HG03521 (cell line): ENCODE data around the gene ATOH8.

Experiments
- ATAC-seq: cut with Tn5 transposase; IDR thresholded peaks from one replicate; pipeline ENCODE4 v1.9.1; 2021; ENCODE audit warnings: mild to moderate bottlenecking, moderate library complexity; ENCODE audit not compliant: unreplicated experiment

The ATOH8 gene

DNA sequence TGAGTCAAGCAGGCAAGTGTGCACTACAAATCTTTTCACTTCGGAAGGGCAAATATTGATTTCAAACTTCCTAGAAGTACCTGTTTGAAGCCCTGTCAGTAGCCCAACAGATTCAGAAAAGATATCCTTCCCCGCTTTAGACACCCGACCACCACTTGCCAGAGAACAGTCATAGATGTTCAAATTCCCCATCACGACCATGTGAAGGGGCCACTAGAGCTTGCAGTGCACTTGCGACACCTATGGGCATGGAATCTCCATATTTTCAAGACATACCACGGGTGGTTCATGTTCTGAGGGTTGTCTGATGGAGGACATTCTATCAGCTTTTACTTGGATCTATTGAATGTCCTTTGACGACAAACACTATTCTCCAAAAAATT is 35.8 kb upstream of the ATOH8 start:
- ATAC-seq, result no peak

DNA sequence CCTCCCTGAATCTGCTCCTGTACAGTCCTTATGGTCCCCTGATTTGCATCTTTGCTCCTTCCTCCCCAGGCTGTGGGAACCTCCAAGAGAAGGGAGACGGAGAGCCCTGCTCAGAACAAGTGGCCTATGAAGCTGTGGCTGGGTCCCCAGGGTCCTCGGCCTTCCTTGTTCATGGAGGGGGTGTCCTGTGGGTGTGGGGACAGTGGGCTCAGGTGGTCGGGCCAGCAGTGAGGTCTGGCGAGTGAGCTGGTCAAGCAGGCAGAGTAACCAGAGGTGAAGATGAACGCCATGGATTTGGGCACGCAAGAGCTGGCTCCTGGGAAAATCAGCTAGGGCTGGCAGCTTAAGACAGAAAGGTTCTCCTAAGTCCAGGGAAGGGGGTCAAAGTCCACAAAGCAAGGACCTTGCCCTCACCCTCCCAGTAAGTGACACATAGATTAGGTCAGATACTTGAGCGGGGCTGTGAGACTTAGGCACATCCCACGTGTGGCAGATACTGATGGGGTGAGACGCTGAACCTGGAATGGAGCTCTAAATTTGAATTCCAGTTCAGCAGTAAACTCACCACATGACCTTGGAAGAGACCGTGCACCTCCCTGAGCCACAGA is 34.8 kb upstream of the ATOH8 start:
- ATAC-seq, result no peak

DNA sequence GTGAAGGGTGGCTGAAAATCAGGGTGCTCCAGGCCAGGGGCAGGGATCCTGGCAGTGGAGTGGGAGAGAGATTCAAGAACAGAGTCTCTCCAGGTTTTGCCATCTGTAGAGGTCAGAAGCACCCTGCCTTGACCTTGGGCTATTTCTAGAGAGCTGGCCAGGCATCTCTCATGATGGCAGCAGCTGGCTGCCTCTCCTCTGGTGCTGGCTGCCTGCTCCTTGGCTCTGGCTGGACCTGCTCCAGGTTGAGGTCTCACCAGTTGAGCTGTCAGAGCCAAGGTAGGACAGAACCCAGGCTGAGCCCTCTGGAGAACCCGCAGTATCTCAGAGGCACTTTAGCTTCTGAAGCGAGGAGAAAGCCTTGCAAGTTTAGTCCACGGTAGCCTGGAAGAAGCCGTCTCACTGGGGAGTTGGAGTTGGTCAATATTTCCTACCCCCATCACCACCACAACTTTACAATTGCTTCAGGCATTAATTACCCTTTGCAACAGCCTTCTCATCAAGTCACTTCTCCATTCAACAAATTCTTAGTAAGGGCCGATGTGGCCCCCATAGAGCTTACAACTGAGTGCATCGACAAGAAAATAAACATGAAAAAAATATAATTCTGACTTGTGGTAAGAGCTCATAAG is 34.1 kb upstream of the ATOH8 start:
- ATAC-seq, result no peak

DNA sequence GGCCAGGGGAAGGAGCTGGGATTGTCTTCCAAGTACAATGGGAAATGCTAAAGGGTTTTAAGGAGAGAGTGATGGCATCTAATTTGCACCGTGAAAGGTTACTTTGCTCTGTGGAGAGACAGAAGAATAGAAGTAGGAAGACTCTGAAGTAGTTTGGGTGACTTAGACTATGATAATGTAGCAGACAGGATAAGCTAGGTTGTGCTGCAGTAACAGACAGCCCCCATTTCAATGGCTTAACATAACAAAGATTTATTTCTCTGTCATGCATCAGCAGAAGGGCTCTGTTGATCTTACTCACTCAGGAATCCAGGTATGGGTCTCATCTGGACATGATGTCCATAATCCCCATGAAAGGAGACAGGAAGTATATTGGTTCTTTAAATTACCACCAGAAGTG is 33.3 kb upstream of the ATOH8 start:
- no peak for ATAC-seq

DNA sequence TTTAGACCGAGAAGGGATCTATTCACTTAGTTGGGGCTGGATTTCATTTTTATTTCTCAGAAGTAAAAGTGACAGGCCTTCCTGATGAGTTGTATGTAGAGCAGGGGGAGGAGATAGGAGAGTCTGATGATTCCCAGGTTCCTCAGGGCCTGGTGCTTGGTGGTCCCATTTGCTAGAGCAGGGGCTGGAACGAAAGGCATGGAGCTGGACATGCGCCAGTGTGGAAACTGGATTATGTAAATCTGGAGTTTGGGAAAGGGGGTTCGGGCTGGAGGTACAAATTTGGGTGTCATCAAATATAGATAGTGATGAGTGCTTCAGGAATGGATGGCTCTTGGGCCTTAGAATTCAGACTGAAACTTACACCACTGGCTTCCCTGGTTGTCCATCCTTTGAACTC is 32.1 kb upstream of the ATOH8 start:
- no peak for ATAC-seq

DNA sequence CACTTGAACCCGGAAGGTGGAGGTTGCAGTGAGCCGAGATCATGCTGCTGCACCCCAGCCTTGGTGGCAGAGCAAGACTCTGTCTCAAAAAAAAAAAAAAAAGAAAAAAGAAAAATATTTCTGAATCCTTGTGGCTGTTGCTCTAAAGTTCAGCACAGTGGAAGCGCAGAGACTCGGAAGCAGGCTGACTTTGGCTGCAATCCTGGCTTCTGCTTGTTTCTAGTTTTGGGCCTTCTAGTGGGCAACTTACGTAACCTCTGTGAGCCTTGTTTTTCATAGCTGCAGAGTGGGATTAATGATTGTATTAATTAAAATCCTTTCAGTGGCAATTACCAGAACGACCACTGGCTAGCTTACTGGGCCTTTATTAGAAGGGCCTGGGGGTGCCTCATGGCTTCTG is 31.3 kb upstream of the ATOH8 start:
- no peak for ATAC-seq

DNA sequence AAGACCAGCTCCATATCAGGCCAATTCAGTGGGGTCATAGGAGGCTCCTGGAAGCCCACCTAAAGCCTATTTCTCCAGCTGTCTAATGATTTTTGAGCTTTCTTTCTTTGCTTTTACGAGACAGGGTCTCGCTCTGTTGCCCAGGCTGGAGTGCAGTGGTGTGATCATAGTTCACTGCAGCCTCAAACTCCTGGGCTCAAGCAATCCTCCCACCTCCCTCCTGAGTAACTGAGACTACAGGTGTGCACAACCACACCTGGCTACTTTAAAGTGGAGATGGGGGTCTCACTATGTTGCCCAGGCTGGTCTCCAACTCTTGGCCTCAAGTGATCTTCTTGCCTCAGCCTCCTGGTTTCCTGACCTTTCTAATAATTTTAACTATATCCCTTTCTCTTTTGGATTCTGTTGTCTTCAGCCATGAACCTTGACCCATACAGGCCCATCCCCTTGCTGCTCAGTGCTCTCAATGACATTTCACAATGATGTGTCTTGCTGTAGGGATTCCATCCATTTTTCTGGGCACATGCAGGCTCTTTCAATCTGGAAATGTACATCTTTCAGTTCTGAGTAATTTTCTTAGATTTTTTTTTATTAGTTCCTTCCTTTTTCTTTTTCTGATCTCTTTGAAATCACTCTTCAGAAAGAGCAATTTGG is 30.0 kb upstream of the ATOH8 start:
- ATAC-seq, result no peak

DNA sequence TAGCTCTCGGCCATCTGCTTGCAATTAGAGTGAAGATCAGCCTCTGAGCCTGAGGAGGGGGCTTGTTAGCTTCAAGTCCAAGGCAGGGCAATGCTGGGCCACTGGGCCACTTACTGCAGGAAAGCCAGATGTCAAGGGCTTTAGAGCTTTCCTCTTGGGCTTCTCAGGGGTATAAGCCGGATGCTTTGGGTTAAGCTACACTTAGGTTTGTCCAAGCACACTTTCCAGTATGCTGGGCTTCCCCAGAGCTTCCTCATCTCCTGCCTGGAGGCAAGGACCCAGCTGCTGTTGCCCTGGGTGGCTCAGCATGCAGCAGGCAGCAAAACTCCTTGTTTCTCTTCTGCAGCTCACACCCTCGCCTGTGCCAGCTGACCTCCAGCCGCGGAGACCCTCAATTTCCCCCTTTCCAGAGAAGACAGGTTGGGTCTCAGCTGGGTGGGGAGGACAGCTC is 29.0 kb upstream of the ATOH8 start:
- no peak for ATAC-seq

DNA sequence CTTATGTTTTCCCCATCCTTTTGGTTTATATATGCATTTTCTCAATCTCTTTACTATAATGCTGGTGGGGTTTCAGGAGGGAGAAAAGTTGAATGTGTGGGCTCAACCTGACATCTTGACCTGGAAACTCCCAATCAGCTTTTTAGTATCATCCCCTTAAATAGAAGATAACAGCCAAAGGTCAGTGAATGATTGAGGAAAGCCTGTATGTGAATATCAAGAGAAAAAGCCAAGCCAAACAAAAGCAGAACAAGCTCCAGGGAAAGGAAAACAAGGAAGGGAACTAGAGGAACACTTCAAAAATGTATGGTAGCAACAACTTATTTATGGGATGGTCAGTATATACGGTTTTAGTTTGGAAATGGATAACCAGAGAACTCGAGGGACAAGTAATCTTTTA is 28.3 kb upstream of the ATOH8 start:
- ATAC-seq, result no peak

DNA sequence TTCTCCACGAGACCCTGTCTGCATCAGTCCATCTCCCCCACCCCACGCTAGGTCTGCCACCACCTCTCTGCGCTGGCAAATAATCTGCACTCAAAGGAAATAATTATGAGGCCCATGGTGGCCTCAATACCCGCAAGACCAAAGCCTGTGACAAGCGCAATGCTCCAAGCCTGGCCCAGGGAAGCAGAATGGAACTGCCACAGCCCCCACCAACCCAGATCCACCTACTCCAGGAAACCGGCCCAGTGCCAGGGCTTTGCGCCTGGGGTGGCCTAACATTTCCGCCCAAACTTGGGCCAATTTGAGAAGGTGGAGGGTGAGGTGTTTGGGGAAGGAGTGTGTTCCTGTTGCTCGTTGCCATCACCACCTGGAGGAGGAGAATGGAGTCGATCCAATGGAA is 26.0 kb upstream of the ATOH8 start:
- ATAC-seq, result no peak

DNA sequence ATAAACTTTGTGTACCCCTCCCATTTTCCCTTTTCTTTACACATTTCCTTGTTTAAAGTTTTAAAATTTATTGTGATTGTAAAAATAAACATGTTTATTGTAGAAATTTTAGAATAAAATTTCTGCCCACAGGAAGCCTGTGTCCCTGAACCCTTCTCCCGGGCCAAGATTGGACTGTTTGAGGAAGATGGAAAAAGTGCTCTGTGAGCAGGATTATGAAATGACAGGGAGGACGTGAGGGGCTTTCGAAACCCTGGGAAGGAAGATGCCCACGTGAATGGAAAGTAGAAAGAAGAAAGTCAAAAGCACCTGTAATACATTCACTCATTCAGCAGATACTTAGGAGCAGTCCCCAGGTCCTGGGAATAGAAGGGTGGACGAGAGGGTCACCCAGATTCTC is 25.4 kb upstream of the ATOH8 start:
- ATAC-seq, result no peak

DNA sequence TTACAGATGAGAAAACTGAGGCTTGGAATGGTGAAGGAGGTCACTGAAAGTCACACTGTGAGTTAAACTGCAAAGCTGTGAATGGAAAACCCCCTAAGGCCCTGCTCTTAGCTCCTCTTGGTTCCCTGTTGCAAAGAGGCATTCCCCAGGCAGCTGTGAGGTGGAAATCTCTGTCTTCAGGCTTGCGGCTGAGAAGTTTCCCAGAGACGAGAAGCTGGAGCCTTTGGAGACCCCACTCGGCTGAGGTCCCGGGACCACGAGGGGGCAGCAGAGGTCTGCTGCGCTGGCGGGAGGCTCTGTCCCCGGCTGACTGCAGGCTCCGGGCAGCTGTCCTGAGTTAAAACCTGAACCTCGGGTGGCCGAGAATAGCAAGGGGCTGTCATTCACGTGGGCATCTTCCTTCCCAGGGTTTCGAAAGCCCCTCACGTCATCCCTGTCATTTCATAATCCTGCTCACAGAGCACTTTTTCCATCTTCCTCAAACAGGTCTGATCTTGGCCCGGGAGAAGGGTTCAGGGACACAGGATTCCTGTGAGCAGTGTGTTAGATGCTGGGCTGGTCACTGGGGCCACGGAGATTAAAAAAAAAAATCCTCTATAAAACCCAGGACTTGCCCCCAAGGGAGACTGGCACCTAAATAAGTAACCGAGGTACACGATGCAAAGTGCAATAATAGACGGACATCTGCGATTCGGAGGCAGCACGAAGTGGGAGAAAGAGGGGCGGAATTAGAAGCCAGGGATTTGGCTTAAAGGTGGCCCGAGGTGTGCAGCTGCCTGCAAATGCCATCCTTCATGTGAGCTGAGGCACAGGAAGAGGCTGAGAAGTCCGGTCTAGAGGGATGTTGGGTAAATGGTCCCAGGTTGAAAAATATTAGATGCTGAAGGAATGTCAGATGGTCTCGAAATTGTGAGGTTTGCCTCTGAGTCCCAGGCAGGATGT is 24.6 kb upstream of the ATOH8 start:
- peak; percentile 54 for ATAC-seq

DNA sequence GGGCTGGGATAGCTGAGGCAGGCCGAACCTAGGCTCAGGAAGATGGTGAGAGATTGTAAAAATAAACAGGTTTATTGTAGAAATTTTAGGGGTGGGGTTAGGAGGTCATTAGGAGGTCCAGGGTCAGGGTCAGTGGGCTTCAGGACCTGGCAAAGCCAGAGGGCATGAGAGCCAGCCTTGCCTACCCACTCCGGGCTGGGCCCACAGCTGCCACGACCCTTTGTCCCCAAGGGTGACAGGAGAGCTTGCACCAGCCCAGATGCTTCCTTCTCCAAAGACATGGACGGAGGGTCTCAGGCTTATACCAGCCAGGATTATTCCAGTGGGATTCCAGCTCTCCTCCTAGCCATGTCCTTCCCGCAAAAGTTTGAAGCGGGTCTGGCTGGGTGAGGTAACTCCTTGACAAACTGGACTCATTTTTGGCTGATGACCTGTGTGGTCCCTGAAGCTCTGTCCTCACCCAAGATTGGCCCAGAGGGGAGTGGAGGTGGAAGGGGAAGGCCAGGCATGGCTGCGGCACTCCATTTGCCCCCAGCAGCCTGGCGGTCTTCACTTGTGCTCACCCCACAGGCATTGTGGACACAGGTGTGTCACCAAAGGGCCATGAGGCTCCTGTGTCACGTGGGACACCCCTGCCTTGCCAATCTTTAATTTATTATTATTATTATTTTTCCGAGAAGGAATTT is 23.8 kb upstream of the ATOH8 start:
- ATAC-seq, result no peak

DNA sequence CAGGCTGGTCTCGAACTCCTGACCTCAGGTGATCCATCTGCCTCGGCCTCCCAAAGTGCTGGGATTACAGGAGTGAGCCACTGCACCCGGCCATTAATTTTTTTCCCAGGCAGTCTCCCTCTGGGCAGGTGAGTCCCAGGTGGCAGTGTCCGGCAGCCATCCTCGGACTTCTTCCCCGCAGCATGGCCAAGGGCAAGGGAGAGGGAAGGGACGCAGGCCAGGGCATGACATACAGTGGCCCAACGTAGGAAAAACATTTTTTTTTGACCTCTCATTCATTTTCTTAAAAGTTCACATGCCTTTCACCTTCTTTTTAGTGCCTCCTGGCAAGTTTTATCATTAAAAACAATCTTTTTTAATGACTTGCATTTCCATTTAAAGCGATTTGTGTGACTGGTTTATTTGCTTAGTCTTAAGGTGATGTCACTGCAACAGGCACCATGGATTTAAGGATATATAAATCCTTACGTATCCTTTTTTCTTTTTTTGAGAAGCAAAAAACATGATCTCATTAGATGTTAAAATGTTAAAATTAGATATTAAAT is 23.0 kb upstream of the ATOH8 start:
- ATAC-seq, result no peak

DNA sequence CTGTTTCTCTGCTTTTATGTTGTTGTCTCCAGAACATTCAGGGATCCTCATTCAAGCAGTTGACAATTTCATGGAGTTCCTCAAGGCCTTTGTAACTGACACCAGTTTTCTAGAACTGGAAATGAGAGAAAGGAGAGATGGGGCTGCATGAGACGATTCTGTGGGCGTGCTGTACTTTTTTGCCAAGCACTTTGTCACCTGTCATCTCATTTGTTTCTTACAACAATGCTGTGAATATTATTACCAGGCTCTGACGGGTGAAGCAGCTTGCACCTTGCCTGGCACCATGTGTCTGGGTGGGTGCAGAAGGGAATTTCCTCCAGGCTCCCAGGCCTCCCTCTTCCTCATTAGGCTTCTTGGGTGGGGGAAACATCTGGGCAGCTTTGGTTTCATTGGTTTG is 22.2 kb upstream of the ATOH8 start:
- ATAC-seq, result no peak

DNA sequence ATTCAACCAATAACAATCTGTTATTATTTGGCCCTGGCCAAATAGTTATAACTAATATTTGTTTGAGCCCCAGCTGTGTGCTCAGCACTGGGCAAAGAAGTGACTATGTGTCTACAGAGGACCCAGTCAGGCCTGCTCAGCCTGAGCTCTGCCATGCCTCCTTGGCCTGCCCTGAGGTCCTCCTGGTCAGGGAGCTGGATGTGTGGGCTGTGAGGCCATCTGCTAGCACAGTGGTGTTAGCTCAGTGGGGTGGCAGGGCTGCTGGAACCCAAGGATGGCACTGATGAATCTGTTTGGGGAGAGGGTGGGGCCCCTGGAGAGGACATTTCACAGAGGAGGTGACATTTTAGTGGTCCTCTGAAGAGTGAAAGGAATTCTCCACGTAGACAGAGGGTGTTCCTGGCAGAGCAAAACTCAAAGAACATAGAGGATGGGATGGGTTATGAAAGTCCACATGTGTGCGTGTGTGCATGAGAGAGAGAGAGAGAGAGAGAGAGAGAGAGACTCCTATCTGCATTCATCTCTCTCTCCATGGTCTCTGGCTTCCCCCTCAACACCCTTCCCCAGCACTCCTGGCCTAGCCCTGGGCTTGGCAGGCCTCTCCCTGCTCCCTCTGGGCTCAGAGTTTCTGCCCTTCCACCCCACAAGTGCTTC is 21.2 kb upstream of the ATOH8 start:
- ATAC-seq, result no peak

DNA sequence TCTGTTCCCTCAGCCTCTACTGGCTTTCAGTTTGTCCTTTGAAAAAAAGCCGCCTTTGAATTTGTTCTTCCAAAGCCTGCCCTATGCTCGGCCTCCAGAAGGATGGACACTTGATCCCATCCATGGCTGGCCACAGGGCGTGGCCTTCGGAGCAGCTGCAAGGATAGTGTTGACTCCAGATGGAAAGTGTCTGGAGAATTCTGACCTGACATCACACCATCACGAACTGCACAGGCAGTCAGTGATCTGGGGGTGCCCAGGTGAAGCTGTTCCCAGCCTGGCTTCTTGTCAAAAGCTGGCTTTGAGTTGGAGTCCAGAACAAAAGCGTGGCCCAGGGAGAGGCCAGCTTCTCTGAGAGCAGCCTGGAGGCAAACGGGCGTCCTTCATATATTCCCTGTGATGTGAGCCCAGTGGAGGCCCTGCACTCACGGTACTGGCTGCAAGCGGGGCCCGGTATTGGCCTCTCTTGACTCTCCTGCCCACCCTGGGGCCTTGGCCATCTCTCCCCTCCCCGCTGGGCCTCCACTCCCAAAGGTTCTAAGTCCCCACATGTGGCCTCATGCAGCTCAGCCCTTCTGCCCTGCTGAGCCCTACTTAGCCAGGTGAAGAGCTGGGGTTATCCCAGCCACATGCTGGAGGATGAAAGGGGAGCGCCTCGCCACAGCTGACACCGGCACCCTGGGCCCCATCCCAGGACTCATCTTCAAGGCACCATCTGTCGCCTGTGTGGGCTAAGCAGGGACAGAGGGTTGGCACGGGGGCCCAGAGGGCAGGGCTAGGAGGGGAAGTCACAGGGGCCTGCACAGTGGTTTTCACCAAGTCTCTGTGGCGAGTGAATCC is 20.4 kb upstream of the ATOH8 start:
- no peak for ATAC-seq

DNA sequence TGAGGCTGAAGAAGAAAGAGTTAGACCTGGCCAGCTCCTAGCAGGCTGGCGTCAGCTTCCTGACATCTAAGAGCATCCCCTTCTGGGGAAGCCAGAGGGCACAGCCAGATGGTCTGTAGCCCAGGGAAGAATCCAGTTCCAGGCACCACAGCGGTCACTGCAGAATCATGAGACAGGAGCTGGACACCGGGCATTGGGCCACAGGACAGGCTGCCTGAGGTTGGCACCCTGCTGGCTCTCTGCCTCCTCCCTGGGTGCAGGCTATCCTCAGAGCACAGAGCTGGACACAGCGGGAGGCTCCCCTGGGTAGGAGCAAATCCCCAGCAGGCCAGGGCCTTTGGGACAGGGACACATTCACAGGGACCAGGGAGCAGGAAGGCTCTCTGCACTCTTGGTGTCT is 19.8 kb upstream of the ATOH8 start:
- no peak for ATAC-seq

DNA sequence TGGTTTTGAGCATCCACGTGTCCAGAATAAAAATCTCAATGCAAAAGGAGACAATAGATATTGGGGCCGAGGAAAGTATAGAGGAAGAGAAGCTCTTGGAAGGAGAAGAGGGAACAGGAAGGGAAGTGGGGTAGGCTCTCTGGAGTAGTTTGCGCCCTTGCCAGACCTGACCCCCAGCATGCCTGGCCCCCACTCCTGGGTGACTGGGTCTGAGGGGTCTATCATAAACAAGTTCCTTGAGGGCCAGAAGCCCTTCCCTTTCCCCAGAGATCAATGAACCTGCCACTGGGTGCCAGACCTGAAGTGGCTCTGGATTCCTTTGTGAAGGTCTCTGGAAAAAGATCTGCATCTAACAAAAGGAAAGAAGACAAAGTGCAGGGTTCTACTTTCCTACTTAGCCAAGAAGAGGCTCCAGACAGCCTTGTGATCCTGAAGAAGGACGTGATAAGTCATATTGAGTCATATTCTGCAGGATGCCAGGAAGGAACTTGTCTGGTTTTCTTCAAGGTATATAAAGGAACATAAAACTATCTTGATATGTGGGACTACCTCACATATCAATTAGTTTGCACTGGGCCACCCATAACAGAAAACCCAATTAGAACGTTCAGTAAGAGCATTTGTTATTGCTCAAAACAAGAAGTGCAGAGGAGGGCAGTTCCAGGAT is 18.7 kb upstream of the ATOH8 start:
- no peak for ATAC-seq
